ENCODE results near the gene CYP26B1.

CYP26B1 gene

DNA sequence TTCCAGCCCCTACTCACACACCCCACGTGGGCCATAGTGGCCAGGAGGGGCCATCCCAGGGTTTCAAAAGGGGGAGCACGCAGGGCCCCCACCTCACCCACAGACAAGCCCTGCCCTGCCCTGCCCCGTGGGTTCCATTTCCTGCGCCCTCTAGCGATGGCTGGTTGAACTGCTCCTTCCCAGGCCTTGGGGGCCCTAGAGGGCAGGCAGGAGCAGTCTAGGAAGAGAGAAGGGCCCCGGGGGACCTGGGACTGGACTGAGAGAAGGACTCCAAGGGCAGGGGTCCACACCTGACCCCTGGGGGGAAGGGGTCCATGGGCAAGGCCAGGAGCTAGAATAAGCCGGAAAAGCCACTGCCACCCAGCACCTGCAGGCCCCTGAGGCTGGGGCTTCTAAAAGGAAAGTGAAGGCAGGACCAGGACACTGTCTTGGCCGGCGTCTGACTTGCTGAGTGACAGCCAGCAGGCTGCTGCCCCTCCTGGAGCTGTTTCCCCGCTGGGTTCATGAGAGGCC lies 10.1 kb downstream of the CYP26B1 start:
- Histone ChIP-seq H3F3A (ENCODE audit: insufficient read depth, low read length) (no peaks in the 10 kb centered on the region), H3K27ac (ENCODE audit: low read length) (no peak overlapping the region), H3K9ac (ENCODE audit: low read length) (no peak overlapping the region; the same call in 1 of the 2 replicates), H3K79me2 (ENCODE audit: low read length) (no peaks in the 10 kb centered on the region), H2AFZ (ENCODE audit: low read length) (peak overlapping the region; percentile 59), H3K4me2 (ENCODE audit: low read depth, low read length) (peak overlapping the region; percentile 53; the same call in 1 of the 2 replicates), H3K36me3 (replicated peaks; ENCODE audit: insufficient read depth, low read length) (no peaks in the 10 kb centered on the region), H3K4me3 (ENCODE audit: low read length) (peak overlapping the region; percentile 55), H3K9me3 (replicated peaks; ENCODE audit: insufficient read depth, low read length) (no peaks in the 10 kb centered on the region), H3K4me1 (ENCODE audit: low read length) (no peaks in the 10 kb centered on the region), H3K9me2 (replicated peaks; ENCODE audit: insufficient read depth, low read length) (no peaks in the 10 kb centered on the region), H4K20me1 (ENCODE audit: insufficient read depth, low read length) (no peaks in the 10 kb centered on the region), H3K27me3 (replicated peaks; ENCODE audit: insufficient read depth, low read length) (no peaks in the 10 kb centered on the region)
- DNase-seq, result peak; percentile 68
- TF ChIP-seq, protein P1, sequence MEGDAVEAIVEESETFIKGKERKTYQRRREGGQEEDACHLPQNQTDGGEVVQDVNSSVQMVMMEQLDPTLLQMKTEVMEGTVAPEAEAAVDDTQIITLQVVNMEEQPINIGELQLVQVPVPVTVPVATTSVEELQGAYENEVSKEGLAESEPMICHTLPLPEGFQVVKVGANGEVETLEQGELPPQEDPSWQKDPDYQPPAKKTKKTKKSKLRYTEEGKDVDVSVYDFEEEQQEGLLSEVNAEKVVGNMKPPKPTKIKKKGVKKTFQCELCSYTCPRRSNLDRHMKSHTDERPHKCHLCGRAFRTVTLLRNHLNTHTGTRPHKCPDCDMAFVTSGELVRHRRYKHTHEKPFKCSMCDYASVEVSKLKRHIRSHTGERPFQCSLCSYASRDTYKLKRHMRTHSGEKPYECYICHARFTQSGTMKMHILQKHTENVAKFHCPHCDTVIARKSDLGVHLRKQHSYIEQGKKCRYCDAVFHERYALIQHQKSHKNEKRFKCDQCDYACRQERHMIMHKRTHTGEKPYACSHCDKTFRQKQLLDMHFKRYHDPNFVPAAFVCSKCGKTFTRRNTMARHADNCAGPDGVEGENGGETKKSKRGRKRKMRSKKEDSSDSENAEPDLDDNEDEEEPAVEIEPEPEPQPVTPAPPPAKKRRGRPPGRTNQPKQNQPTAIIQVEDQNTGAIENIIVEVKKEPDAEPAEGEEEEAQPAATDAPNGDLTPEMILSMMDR (IDR thresholded peaks at IDR 0.05; ENCODE audit: low read length), result peak; percentile 96
- TF ChIP-seq EZH2phosphoT487 (IDR thresholded peaks at IDR 0.05; ENCODE audit: low read length), result no peak

DNA sequence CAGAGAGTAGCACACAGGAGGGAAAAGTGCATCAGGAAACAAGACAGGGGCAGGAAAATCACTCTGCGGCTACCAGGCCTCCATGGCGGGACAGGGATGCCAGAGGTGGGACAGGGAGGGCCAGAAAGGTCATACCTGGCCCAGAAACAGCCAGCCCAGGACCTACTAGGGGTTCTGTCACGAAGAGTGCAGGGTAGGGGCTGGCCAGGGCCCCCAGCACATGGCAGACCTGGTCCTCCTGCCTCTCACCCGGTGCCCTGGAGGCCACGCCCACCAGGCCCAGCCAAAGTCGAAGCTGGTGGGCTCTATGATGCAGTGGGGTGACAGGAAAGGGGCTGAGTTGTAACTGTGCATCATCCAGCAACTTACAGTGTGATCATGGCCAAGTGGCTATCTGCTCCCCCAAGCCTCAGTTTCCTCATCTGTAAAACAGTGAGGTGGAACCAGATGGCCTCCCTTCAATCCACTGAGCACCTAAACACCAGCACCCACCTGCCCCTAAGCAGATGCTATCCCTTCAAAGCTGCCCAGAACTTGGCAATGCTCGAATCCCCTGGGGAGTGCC lies 10.6 kb downstream of the CYP26B1 start:
- Histone ChIP-seq H3K4me3 (ENCODE audit: low read length) (0 out of 2 replicates have a peak overlapping the region, but pooled peaks have one; percentile 55), H3K4me1 (ENCODE audit: low read length) (no peaks in the 10 kb centered on the region), H2AFZ (ENCODE audit: low read length) (peak overlapping the region; percentile 59), H3K4me2 (ENCODE audit: low read depth, low read length) (no peak overlapping the region), H3K36me3 (replicated peaks; ENCODE audit: insufficient read depth, low read length) (no peaks in the 10 kb centered on the region), H4K20me1 (ENCODE audit: insufficient read depth, low read length) (no peaks in the 10 kb centered on the region), H3K79me2 (ENCODE audit: low read length) (no peaks in the 10 kb centered on the region), H3K27ac (ENCODE audit: low read length) (no peak overlapping the region), H3F3A (ENCODE audit: insufficient read depth, low read length) (no peaks in the 10 kb centered on the region), H3K9me2 (replicated peaks; ENCODE audit: insufficient read depth, low read length) (no peaks in the 10 kb centered on the region), H3K9ac (ENCODE audit: low read length) (no peak overlapping the region), H3K27me3 (replicated peaks; ENCODE audit: insufficient read depth, low read length) (no peaks in the 10 kb centered on the region), H3K9me3 (replicated peaks; ENCODE audit: insufficient read depth, low read length) (no peaks in the 10 kb centered on the region)
- DNase-seq, result no peak
- TF ChIP-seq EZH2phosphoT487 (IDR thresholded peaks at IDR 0.05; ENCODE audit: low read length), result no peak

DNA sequence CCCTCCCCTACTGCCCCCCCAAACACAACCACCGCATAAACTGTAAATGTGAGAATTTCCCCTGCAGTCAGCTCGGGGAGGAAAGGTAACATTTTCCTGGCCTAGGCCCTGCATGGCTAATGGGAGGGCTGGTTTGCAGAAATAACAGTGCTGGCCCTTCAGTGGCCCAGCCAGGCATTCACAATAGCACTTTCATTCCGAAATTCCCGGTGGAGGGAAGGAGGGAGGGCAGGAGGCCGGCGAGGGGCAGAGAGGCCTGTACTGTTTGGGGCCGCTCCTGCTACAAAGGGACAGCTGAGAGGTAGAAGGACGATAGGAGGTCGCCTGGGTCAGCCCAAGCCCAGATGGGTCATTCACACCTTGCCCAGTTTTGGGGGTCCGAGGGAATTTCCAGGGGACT lies 11.3 kb downstream of the CYP26B1 start:
- DNase-seq, result no peak
- Histone ChIP-seq H2AFZ (ENCODE audit: low read length) (no peak overlapping the region), H3K27ac (ENCODE audit: low read length) (no peak overlapping the region), H4K20me1 (ENCODE audit: insufficient read depth, low read length) (no peaks in the 10 kb centered on the region), H3F3A (ENCODE audit: insufficient read depth, low read length) (no peaks in the 10 kb centered on the region), H3K4me3 (ENCODE audit: low read length) (no peak overlapping the region), H3K79me2 (ENCODE audit: low read length) (no peaks in the 10 kb centered on the region), H3K9ac (ENCODE audit: low read length) (no peak overlapping the region), H3K27me3 (replicated peaks; ENCODE audit: insufficient read depth, low read length) (no peaks in the 10 kb centered on the region), H3K9me2 (replicated peaks; ENCODE audit: insufficient read depth, low read length) (no peaks in the 10 kb centered on the region), H3K4me1 (ENCODE audit: low read length) (no peaks in the 10 kb centered on the region), H3K36me3 (replicated peaks; ENCODE audit: insufficient read depth, low read length) (no peaks in the 10 kb centered on the region), H3K9me3 (replicated peaks; ENCODE audit: insufficient read depth, low read length) (no peaks in the 10 kb centered on the region), H3K4me2 (ENCODE audit: low read depth, low read length) (no peak overlapping the region)
- TF ChIP-seq, protein P1 (IDR thresholded peaks at IDR 0.05; ENCODE audit: low read length), result no peak
- TF ChIP-seq EZH2 (optimal IDR thresholded peaks at IDR 0.05; ENCODE audit: low read depth, low read length) (no peak), EZH2phosphoT487 (IDR thresholded peaks at IDR 0.05; ENCODE audit: low read length) (no peak)

DNA sequence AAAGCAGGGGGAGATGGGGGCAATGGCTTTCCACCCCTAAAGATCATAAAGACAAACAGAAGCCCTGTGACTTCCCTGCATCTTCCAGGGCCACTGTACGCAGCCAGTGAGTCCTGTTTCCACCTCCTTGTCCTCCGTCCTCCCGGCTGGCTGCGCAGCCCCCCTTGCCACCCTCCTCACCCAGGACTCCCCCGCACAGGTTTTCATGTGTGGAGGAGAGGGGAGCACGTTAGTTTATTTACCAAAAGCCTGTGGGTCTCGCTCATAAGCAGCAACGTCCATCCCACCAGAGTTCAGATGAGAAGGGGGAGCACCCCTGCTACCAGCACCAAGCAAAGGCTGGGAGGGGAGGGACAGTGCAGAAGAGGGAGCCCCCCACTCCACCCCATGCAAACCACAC lies 11.7 kb downstream of the CYP26B1 start:
- H3K9me2 ChIP-seq (replicated peaks; ENCODE audit: insufficient read depth, low read length), result no peaks in the 10 kb centered on the region
- TF ChIP-seq, protein P1 (IDR thresholded peaks at IDR 0.05; ENCODE audit: low read length), result no peak
- no peak for TF ChIP-seq EZH2 (optimal IDR thresholded peaks at IDR 0.05; ENCODE audit: low read depth, low read length)
- TF ChIP-seq EZH2phosphoT487 (IDR thresholded peaks at IDR 0.05; ENCODE audit: low read length), result no peak
- no peak overlapping the region for H3K4me3 ChIP-seq (ENCODE audit: low read length)
- no peak for DNase-seq
- no peak overlapping the region for H3K4me2 ChIP-seq (ENCODE audit: low read depth, low read length)
- no peak overlapping the region for H3K9ac ChIP-seq (ENCODE audit: low read length)
- H2AFZ ChIP-seq (ENCODE audit: low read length), result no peak overlapping the region
- no peaks in the 10 kb centered on the region for H3K36me3 ChIP-seq (replicated peaks; ENCODE audit: insufficient read depth, low read length)
- H3K79me2 ChIP-seq (ENCODE audit: low read length), result no peaks in the 10 kb centered on the region
- H3K27ac ChIP-seq (ENCODE audit: low read length), result no peak overlapping the region
- no peaks in the 10 kb centered on the region for H4K20me1 ChIP-seq (ENCODE audit: insufficient read depth, low read length)
- no peaks in the 10 kb centered on the region for H3F3A ChIP-seq (ENCODE audit: insufficient read depth, low read length)
- no peaks in the 10 kb centered on the region for H3K27me3 ChIP-seq (replicated peaks; ENCODE audit: insufficient read depth, low read length)
- no peaks in the 10 kb centered on the region for H3K9me3 ChIP-seq (replicated peaks; ENCODE audit: insufficient read depth, low read length)
- H3K4me1 ChIP-seq (ENCODE audit: low read length), result no peaks in the 10 kb centered on the region

Data from MM.1S (cell line).